ENCODE data around the gene TDRD12.
"Not testable (repeated sequence)": the region's sequence is repeated elsewhere in the genome, so short reads cannot be mapped to it uniquely, and the experiment has no call there.

Gene TDRD12

DNA sequence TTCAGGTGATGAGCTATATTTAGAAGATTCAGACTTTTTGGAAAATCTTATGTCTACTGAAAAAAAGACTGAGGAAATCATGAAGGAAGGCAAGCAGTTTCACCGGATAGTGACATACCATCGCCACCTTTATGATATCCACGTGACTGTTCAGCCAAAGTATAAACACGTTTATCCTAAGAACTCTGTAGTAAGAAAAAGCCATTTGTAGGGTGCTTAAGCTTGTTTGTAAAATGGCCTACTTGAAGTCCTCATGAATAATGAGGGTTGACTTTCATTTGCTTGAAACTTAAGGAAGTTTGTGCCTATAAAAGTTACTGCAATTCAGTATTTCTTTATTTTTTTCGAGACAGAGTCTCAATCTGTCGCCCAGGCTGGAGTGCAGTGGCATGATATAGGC lies 7.8 kb upstream of the TDRD12 start:
- TF ChIP-seq CTCF (IDR thresholded peaks at IDR 0.05; ENCODE audit: insufficient read depth, missing control alignments): no peak
- FAIRE-seq (no peak), DNase-seq (ENCODE audit: insufficient read length, low spot score) (no peak)

- not testable (repeated sequence) for FAIRE-seq; DNase-seq (ENCODE audit: insufficient read length, low spot score)
These were observed 3.4 kb upstream of the TDRD12 start for GRCh38 chr19:32716203-32716602.

- DNase-seq (ENCODE audit: insufficient read length, low spot score) (no peak), FAIRE-seq (no peak)
- no peak for TF ChIP-seq CTCF (IDR thresholded peaks at IDR 0.05; ENCODE audit: insufficient read depth, missing control alignments)
These were observed 2.1 kb upstream of the TDRD12 start for GRCh38 chr19:32717496-32717895.

- no peak for TF ChIP-seq CTCF (IDR thresholded peaks at IDR 0.05; ENCODE audit: insufficient read depth, missing control alignments)
- FAIRE-seq: no peak
- no peak for DNase-seq (ENCODE audit: insufficient read length, low spot score)
These were observed 1.3 kb upstream of the TDRD12 start for GRCh38 chr19:32718286-32718685.

GRCh38 chr19:32720216-32720935 lies 809 bp downstream of the TDRD12 start:
- no peak for FAIRE-seq
- TF ChIP-seq CTCF (IDR thresholded peaks at IDR 0.05; ENCODE audit: insufficient read depth, missing control alignments): no peak
- no peak for DNase-seq (ENCODE audit: insufficient read length, low spot score)

GRCh38 chr19:32720936-32721250 lies 1.3 kb downstream of the TDRD12 start:
- TF ChIP-seq CTCF (IDR thresholded peaks at IDR 0.05; ENCODE audit: insufficient read depth, missing control alignments): no peak
- FAIRE-seq (no peak), DNase-seq (ENCODE audit: insufficient read length, low spot score) (no peak)

GRCh38 chr19:32735936-32736335 lies 16.4 kb downstream of the TDRD12 start:
- TF ChIP-seq CTCF (IDR thresholded peaks at IDR 0.05; ENCODE audit: insufficient read depth, missing control alignments): no peak
- DNase-seq (ENCODE audit: insufficient read length, low spot score): no peak
- FAIRE-seq: no peak

GRCh38 chr19:32743021-32743420 lies 23.5 kb downstream of the TDRD12 start:
- FAIRE-seq (no peak), DNase-seq (ENCODE audit: insufficient read length, low spot score) (no peak)
- no peak for TF ChIP-seq CTCF (IDR thresholded peaks at IDR 0.05; ENCODE audit: insufficient read depth, missing control alignments)

Data from D721Med (cell line).